Activated T-cell treated with anti-CD3 and anti-CD28 coated beads for 1 hour (primary cell): Measurements from ENCODE around the gene NTM.

Experiments
- DNase-seq: peaks from one replicate; pipeline ENCODE4 v3.0.0-alpha.2; 2020; ENCODE audit warnings: low read depth

NTM gene

GRCh38 chr11:132220474-132220873 is 850.1 kb downstream of the NTM start:
- DNase-seq: no peak

- DNase-seq: no peak
These were observed 851.9 kb downstream of the NTM start for GRCh38 chr11:132222345-132222744.

GRCh38 chr11:132226522-132226921 is 856.1 kb downstream of the NTM start:
- no peak for DNase-seq

- DNase-seq: no peak
These were observed 858.4 kb downstream of the NTM start for GRCh38 chr11:132228746-132229325.

GRCh38 chr11:132231656-132232347 is 861.4 kb downstream of the NTM start:
- no peak for DNase-seq

- no peak for DNase-seq
These were observed 864.5 kb downstream of the NTM start for GRCh38 chr11:132234878-132235277.

- DNase-seq: no peak
These were observed 867.4 kb downstream of the NTM start for GRCh38 chr11:132237781-132238180.

GRCh38 chr11:132238331-132238866 is 868.0 kb downstream of the NTM start:
- DNase-seq: no peak

- DNase-seq: no peak
These were observed 870.0 kb downstream of the NTM start for GRCh38 chr11:132240374-132240773.

- no peak for DNase-seq
These were observed 872.2 kb downstream of the NTM start for GRCh38 chr11:132242632-132243031.

GRCh38 chr11:132244846-132245245 is 874.4 kb downstream of the NTM start:
- DNase-seq: no peak

GRCh38 chr11:132245403-132246385 is 875.3 kb downstream of the NTM start:
- DNase-seq: no peak

GRCh38 chr11:132248580-132248979 is 878.2 kb downstream of the NTM start:
- no peak for DNase-seq

GRCh38 chr11:132249256-132249655 is 878.8 kb downstream of the NTM start:
- no peak for DNase-seq

GRCh38 chr11:132251061-132251460 is 880.6 kb downstream of the NTM start:
- DNase-seq: no peak

GRCh38 chr11:132253469-132254264 is 883.3 kb downstream of the NTM start:
- DNase-seq: no peak

- DNase-seq: no peak
These were observed 884.5 kb downstream of the NTM start for GRCh38 chr11:132254906-132255305.

GRCh38 chr11:132256528-132257279 is 886.3 kb downstream of the NTM start:
- no peak for DNase-seq

GRCh38 chr11:132257871-132258270 is 887.5 kb downstream of the NTM start:
- DNase-seq: no peak

GRCh38 chr11:132258875-132259274 is 888.5 kb downstream of the NTM start:
- DNase-seq: no peak

GRCh38 chr11:132260636-132261035 is 890.2 kb downstream of the NTM start:
- DNase-seq: no peak
